KBM-7 (cell line): Measurements from ENCODE around the gene SMIM1.

Source experiments
- DNase-seq: peaks from one replicate; pipeline ENCODE4 v3.0.0-alpha.2; 2015
- in situ Hi-C: fragments of 300-500 bp; cut with MboI; formaldehyde crosslinking; loops from 2 replicates; pipeline ENCODE4 v1.14.3; 2020; ENCODE audit warnings: low sequenced_read_pairs, low pct_unique_long_range_greater_than_20kb, mixed read lengths

SMIM1 gene

DNA sequence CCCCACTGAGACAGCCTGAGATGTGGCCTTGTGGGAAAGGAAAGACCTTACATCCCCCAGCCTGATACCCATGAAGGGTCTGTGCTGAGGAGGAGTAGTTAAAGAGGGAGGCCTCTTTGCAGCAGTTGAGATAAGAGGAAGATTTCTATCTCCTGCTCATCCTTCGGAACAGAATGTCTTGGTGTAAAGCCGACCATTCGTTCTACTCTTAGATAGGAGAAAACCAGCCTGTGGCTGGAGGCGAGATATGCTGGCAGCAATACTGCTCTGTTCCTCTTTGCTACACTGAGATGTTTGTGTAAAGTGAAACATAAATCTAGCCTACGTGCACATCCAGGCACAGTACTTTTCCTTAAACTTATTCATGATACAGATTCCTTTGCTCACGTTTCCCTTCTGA is 21.8 kb upstream of the SMIM1 start:
- in situ Hi-C loops, result no loop called here
- DNase-seq, result no peak

GRCh38 chr1:3752400-3752945 is 20.1 kb upstream of the SMIM1 start, which contains the start of gene CCDC27:
TSS of gene CCDC27 (plus strand) at chr1:3752450. CDS start at chr1:3752482, 32 bp downstream.
- in situ Hi-C loops, result no loop called here
- DNase-seq, result no peak

- DNase-seq, result no peak
- in situ Hi-C loops, result no loop called here
These were observed 18.7 kb upstream of the SMIM1 start for GRCh38 chr1:3753656-3754454.

DNA sequence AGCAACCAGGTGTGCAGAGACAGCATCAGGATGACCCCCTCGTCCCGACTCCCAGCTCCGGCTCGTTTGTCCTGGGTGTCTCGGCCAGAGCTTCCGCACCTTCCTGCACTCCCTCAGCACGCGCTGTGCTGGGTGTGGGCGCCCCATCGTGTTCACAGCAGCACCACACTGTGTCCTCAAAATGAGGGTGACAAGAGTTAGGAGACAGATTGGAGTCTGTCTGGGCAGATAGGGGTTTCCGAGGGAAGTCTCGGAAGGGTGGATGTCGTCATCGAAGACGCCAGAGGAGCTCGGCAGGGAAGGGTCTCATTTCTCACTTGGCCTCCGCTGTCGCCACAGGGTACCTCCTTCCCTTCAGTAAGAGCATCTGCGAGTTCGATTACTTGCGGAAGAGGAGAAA is 16.2 kb upstream of the SMIM1 start:
- in situ Hi-C loops, result no loop called here
- no peak for DNase-seq

DNA sequence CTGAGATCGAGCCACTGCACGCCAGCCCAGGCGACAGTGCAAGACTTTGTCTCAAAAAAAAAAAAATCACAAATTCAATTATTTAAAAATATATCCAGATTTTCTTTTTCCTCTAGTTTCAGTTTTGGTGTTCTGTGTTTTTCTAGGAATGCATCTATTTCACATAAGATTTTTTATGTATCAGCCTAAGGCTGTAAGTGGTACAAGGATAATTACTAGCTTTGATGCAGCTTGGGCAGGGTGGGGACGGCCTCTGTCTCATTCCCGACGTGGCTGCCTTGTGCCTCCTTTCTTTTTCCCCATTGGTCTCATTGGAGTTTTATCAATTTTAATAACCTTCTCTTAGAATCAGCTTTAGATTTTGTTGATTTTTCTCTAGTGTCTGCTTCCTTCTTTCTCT is 13.4 kb upstream of the SMIM1 start:
- in situ Hi-C loops, result no loop called here
- no peak for DNase-seq

DNA sequence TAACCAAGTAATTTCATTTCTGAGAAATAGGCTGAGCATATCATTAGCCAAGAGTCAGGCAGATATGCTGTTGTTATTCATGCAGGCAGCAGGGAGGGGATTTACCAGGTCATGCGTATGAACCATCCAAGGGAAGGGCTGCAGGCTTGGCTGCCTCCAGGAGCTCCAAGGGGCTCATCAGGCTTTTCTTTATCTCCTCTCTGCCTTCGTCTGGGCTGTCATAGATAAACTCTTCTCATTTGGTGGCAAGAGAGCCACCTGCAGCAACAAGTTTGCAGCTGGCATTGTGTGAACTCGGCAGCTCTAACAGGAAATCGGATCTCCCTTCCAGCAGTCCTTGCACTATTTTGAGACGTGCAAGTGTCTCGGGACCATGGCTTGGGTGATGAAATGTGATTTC is 12.8 kb upstream of the SMIM1 start:
- no peak for DNase-seq
- in situ Hi-C loops, result no loop called here

DNA sequence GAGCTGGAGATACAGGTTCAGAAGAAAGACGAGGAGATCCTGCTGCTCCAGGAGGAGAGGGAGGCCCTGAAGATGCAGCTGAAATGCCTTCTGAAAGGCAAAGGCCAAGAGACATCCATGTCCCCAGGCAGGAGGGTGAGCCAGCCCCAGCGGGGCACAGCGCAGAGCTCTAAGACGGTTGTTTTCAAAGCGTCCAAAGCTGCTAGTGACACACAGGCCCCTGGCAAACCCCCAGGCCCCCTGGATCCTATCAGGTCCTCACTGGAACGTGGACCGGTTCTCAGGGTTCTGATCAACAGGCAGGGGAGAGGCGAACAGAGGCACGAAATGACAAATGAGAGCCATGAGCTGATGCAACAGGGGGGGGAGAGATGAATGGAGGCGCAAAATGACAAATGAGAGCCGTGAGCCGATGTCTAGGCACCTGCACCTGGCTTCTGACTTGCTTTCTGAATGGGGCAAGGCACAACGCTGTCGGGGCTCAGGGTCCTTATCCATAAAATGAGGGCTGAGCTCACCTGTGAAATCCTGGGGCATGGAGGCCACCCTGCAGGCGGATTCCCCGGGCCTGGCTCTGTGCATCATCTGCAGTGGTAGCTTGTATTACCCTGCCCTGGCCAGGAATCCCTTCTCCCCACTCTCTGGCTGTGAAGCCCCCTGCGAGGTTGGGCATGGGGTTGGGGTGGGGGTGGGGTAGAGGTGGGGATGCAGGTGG is 11.1 kb upstream of the SMIM1 start:
- DNase-seq, result no peak
- in situ Hi-C loops, result no loop called here

DNA sequence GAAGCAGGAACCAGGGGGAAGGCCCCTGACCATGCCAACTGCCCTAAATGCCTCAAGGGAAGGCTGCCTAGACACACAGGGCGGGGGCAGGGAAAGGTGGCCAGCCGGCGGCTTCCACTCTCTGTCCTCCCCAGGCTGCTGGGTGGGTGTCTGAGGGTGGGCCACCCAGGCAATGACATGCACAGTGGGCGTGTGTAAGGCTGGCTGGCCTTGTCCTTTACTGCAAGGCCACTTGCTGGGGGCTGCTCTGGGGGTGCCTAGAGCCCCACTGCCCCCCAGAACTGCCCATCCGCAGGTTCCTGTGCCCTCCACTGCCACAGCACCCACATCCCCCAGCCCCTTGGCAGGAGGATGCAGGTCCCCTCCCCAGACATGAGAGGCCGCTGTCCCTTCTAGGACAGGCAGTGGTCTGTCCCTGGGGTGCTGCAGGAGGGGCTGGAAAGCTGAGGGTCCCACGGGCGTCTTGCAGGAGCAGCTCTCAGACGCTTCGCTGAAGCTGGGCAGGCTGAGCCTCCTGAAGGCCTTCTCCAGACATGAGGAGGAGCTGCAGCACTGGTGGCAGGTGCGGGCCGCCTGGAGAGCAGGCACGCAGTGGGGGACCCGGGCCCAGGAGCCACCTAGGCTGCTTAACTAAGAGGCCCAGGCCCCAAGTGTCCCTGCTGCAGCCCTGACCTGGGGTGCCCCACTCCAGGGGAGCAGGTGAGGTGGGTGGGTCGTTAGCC is 10.2 kb upstream of the SMIM1 start:
- in situ Hi-C loops, result no loop called here
- DNase-seq, result no peak

GRCh38 chr1:3762873-3763228 is 9.7 kb upstream of the SMIM1 start:
- no peak for DNase-seq
- in situ Hi-C loops, result no loop called here

GRCh38 chr1:3763351-3764125 is 9.0 kb upstream of the SMIM1 start:
- no peak for DNase-seq
- in situ Hi-C loops, result no loop called here

DNA sequence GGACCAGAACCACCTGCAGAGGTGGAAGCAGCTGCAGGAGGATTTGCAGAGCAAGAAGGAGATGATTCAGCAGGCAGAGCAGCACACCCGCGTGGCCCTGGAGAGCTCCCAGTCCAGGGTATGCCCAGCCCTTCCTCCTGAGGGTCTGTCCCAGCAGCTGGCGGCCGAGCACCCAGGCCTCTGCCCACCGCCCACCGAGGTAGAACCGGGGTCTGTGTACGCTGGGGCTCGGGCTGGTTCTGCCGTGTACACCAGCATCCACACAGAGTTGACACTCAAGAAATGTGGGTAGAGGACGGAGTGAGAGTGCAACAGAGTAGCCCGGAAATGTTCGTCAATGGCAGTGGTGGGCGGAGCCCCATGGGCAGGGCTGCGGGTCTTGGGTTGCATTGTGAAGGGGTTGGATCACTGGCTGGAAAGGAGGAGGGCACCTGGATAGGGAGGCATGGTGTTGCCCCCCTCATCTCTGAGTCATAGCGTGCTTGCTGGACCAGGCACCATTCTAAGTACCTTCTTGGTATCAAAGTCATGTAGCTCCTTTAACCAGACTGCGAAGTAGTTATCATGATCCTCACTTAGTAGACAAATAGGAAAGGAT is 5.1 kb upstream of the SMIM1 start:
- no peak for DNase-seq
- in situ Hi-C loops, result no loop called here

DNA sequence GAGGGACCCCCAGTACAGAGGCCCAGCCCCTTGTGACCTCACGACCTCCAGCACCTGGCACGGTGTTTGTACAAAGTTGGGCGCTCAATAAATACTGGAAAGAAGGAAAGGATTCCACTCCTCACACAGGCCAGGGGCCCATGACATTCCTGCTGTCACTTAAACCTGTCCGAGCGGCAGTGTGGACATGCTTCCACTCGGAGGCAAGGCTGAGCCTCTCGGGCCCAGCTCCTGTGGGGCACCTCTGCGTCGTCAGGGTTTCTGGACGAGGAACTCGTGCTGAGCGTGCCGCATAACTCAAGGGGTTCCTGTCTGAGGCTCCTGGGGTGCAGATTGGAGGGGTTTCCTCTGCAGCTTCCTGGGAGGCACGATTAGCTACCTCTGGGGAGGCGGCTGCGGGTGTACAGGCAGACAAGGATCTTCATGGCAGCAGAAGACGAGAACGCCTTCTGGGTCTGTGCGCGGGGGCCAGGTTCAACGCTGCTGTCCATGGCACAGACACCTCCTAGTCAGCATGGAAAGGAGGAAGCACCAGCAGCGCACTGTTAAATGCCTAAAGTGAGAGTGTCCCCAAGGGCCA is 3.6 kb upstream of the SMIM1 start:
- DNase-seq, result no peak
- in situ Hi-C loops, result no loop called here

- in situ Hi-C loops, result no loop called here
These were observed 2.3 kb upstream of the SMIM1 start for GRCh38 chr1:3770047-3770765.

DNA sequence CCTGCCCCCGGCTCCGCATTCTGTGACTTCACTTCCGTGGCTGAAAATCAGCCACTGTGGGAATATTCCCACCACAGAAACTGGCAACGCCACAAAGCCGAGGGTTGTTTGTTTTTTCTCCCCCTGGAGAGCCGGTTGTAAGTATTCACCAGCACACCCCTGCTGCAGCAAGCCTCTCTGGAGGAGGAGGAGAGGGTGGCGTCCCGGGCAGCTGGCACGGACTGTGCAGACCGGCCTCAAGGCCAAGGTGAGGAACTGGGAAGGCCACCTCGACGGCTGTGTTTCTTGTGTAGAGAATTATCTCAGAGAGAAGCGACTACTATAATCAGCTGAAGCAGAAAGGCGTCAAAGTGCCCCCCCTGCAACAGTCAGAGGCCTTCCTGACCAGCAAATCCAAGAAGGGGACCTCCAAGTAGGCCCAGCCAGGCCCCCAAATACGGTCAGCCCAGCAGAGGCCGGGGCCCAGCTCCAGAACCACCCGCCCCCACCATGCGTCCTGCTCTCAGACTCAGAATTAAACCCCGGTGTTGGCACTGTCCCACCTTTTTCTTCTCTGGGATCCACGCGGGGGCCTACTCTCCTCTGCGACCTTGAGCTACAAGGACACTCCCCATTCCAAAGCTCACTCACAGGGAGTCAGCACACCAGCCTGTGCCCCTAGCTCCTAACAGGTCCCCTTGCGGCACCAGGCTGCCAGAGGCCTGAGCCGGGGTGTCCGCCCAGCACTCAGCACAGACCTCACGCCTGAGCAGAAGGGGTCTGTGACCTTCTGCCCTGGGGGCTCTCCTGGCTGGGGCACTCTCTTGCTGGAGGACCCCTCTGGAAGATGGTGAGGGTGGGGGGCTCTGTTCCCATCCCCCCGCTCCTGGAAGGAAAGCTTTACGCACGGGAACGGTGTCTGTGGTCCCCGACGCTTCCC is 1.2 kb upstream of the SMIM1 start:
- in situ Hi-C loops, result no loop called here
- DNase-seq, result no peak

More at GRCh38 chr1:3770047-3770765, 2.3 kb upstream of the SMIM1 start:
- no peak for DNase-seq

- in situ Hi-C loops, result no loop called here
- peak; percentile 51 for DNase-seq
These were observed 378 bp upstream of the SMIM1 start for GRCh38 chr1:3772027-3772714.

DNA sequence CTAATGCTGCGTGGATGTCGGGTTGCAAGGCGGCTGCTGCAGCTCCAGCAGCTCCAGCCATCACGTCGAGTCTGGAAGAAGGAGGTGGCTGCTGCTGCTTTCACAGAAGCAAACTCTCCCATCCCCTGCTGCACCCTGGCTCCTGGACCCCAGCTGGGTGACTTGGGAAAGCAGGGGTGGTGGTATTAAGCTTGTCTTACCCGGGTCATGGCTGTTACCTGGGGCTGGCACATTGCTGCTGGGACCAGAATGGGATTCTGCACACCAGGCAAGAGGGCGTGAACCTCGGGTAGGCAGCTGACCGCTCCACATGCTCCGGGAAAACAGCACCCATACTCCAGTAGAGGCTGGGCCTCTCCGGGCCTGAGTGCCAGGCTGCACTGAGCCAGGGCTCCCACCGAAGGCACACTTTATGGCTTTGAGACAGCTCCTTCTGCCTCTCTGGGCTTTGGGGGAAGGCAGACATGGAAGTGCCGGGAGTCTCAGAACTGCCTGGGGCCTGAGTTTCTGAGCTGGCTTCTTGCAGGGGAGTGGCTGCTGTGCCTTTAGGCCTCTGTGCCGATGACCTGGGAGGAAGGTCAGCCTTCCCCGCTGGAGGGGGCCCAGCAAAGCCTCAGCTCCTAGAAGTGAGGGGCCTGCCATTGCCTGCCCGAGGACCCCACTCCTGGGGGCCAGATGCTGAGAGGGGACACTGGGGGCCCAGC is 1.2 kb downstream of the SMIM1 start:
- in situ Hi-C loops, result no loop called here
- no peak for DNase-seq
